Brain microvascular endothelial cell (primary cell): ENCODE measurements around the gene CLDN7.

Source experiments
- DNase-seq: peaks from one replicate; pipeline ENCODE4 v3.0.0-alpha.2; 2020
- H3K27ac ChIP-seq: fragments of 250-450 bp; sonication (Bioruptor Pico); 2 replicates; pipeline ENCODE4 v1.5.1; 2020; ENCODE audit warnings: mild to moderate bottlenecking, moderate library complexity
- H3K27me3 ChIP-seq: fragments of 250-450 bp; sonication (Bioruptor Pico); replicated peaks from 2 replicates; pipeline ENCODE4 v1.5.1; 2020; ENCODE audit warnings: mild to moderate bottlenecking
- H3K36me3 ChIP-seq: fragments of 250-450 bp; sonication (Bioruptor Pico); replicated peaks from 2 replicates; pipeline ENCODE4 v1.5.1; 2020; ENCODE audit warnings: mild to moderate bottlenecking
- H3K4me3 ChIP-seq: 2 replicates; pipeline ENCODE4 v1.5.1; 2011; ENCODE audit warnings: low read depth, mild to moderate bottlenecking, control low read depth, low read length, moderate library complexity
- in situ Hi-C: cut with HindIII; loops from 2 replicates; pipeline ENCODE4 v1.10.0; 2017; ENCODE audit warnings: low sequenced_read_pairs, low pct_ligation_motif_present
- TF ChIP-seq, protein P1 (sequence below): IDR thresholded peaks from 2 replicates; pipeline ENCODE4 v1.5.1; 2011; ENCODE audit warnings: low read depth, mild to moderate bottlenecking, moderate library complexity, low read length, control low read depth, inconsistent platforms; ENCODE audit errors: missing control alignments

Gene CLDN7

DNA sequence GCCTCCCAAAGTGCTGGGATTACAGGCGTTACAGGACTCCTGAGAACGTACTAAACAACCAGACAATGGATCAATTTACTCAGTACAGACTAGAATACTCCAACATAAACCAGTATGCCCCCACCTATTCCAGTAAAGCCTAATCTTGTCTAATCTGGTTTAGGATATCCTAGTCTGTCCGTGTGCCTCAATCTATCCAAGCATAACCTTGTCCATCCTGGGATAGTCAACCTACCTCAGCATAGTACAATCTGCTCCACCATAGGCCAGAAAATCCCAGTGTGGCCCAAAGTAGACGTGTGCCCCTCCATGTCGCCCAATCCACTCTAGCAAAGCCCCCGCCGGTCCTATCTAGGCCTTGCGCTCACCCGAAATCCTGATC is 28.6 kb downstream of the CLDN7 start:
- peak overlapping the region; percentile 55 for H3K27ac ChIP-seq
- in situ Hi-C loops = no loop called here
- H3K4me3 ChIP-seq = peak overlapping the region; percentile 81
- peaks cover 40% of the 10 kb centered on the region for H3K36me3 ChIP-seq
- DNase-seq = peak; percentile 33
- TF ChIP-seq, protein P1, sequence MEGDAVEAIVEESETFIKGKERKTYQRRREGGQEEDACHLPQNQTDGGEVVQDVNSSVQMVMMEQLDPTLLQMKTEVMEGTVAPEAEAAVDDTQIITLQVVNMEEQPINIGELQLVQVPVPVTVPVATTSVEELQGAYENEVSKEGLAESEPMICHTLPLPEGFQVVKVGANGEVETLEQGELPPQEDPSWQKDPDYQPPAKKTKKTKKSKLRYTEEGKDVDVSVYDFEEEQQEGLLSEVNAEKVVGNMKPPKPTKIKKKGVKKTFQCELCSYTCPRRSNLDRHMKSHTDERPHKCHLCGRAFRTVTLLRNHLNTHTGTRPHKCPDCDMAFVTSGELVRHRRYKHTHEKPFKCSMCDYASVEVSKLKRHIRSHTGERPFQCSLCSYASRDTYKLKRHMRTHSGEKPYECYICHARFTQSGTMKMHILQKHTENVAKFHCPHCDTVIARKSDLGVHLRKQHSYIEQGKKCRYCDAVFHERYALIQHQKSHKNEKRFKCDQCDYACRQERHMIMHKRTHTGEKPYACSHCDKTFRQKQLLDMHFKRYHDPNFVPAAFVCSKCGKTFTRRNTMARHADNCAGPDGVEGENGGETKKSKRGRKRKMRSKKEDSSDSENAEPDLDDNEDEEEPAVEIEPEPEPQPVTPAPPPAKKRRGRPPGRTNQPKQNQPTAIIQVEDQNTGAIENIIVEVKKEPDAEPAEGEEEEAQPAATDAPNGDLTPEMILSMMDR = no peak
- H3K27me3 ChIP-seq = no peaks in the 10 kb centered on the region

DNA sequence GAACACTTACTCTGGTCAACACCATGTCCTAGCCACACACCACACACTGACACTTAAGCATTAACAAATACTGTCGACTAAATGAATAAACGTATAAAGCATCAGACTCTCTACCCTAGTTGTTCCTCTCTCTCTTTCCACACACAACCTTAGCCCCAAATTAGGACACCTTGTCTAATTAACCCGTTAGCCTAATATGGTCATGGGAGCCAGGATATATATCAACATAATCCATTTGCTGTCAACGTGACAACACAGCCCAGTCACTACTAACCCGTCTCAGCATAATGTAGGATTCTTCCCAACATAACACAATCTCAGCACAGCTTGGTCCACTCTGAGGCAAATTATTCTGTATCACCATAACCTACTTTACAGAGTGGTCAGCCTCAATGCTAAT is 30.2 kb downstream of the CLDN7 start:
- Histone ChIP-seq H3K27ac (no peak overlapping the region), H3K4me3 (no peak overlapping the region), H3K36me3 (peaks cover 42% of the 10 kb centered on the region), H3K27me3 (no peaks in the 10 kb centered on the region)
- DNase-seq = no peak
- TF ChIP-seq, protein P1 = no peak
- in situ Hi-C loops = no loop called here

DNA sequence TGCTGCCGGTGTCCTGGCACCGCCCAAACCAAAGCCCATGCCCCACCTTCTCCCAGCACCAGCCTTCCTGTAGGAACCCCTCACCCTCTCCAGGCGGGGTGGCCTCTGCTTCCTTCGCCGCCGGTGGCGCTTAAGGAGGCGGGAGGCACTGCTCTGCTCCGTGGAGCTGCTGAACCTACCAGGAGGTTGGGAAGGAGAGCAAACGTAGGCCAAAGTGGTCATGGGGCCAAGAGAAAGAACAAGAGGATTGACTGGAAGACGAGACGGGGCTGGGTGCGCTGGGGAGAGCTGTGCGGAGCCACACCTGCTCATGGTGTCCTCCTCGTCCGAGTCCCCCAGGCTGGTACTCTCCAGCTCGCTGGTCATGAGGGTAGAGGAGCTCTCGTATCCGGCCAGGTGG is 32.8 kb downstream of the CLDN7 start:
- in situ Hi-C loops = no loop called here
- no peak overlapping the region for H3K4me3 ChIP-seq
- no peaks in the 10 kb centered on the region for H3K27me3 ChIP-seq
- no peak overlapping the region for H3K27ac ChIP-seq
- TF ChIP-seq, protein P1 = no peak
- H3K36me3 ChIP-seq = peaks cover 40% of the 10 kb centered on the region
- no peak for DNase-seq

DNA sequence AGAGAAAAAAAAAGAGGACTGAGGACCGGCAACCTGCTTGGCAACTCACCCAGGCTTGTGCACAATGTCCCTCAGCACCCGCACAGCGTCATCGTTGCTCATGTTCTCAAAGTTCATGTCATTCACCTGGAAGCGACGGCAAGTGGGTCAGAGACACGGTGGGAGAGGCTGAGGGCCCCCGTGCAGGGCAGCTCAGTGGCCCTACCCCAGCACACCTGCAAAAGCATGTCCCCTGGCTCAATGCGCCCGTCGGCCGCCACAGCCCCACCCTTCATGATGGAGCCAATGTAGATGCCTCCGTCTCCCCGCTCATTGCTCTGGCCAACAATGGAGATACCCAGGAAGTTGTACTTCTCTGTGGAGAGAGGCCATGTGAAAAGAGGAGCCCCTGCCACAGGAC is 33.4 kb downstream of the CLDN7 start:
- in situ Hi-C loops = no loop called here
- Histone ChIP-seq H3K27ac (no peak overlapping the region), H3K4me3 (no peak overlapping the region), H3K36me3 (peaks cover 43% of the 10 kb centered on the region), H3K27me3 (no peaks in the 10 kb centered on the region)
- TF ChIP-seq, protein P1 = no peak
- DNase-seq = no peak

DNA sequence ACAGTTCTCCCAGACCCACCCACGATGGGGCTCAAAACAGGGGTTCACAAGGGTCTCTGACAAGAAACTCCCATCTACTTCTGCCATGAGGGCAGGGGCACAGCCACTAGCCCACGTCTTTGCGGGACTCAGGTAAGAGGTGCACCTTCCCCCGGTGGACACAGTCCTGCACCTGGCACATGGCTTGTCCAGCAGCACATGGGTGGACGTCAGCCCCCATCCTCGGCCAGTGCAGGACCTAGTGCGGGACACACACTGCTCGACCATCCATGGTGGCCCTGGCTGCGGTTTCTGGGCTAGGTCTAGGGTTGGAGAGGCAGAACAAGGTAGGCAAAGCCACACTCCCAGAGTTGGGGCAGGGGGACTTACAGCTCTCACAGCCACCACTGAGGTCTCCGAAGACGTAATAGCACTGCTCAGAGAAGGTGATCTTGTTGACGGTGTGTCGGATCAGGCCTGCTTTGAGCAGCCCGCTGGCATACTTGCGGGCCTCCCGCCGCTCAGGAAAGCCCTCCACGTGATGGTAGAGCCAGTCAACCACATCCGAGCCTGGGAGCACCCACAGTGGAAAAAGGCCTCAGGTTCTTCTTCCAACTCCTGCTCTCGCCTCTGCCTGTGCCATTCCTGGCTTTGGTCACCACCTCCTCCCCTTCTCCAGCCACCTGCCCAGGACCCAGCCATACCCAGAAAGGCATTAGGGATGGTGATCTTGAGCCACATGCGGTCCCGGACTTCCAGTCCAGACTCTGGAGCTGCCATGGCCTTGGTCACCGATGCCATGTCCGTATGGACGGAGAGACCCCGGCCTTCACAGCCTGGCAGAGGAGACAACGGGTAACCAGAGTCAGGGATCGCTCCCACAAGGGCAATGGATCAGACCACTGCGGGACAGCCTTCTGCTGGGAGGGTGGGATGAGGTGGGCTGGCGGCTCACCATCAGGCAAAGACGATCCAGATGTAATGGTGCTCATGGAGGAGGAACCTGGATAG is 35.3 kb downstream of the CLDN7 start:
- no peak for DNase-seq
- H3K27ac ChIP-seq = no peak overlapping the region
- in situ Hi-C loops = no loop called here
- no peaks in the 10 kb centered on the region for H3K27me3 ChIP-seq
- TF ChIP-seq, protein P1 = no peak
- H3K36me3 ChIP-seq = peaks cover 62% of the 10 kb centered on the region
- H3K4me3 ChIP-seq = no peak overlapping the region
